HepG2 (cell line): ENCODE data around the gene TMTC1. TPM values are rescaled to one million over a fixed set of nuclear protein-coding genes. Genes with fewer than 3 reads are reported as not detected.

Source experiments
- ATAC-seq: fragments of 200-7000 bp; cut with Tn5 transposase; 3 replicates; pipeline ENCODE4 v1.9.1; 2020; ENCODE audit warnings: mild to moderate bottlenecking, moderate library complexity
- BruUV-seq: library from RNA; stranded (reverse); fragments of 400-500 nt; replicated peaks from 2 replicates; lab custom pipeline; 2021; lab: Mats Ljungman, UMichigan
- CTCF ChIA-PET: fragments of 300-600 bp; formaldehyde crosslinking; extraction: SDS; loops from one replicate; lab custom pipeline; 2021; ENCODE audit warnings: low total read pairs, inconsistent platforms, low intra/inter-chr PET ratio; lab: Yijun Ruan, JAX
- POLR2A ChIA-PET: fragments of 350-600 bp; sonication (Branson Sonifier 250); formaldehyde crosslinking; loops from one replicate; lab custom pipeline; 2020; ENCODE audit warnings: antibody characterized with exemption, inconsistent platforms; lab: Yijun Ruan, JAX
- DNase-seq: peaks from one replicate; pipeline ENCODE4 v3.0.0-alpha.2; 2015; ENCODE audit warnings: low spot score
- FAIRE-seq: peaks from 3 replicates; lab custom pipeline; 2011; peaks lifted over from hg19 to GRCh38; lab: Jason Lieb, UNC
- H2AFZ ChIP-seq: one replicate; pipeline ENCODE4 v1.6.1; 2011; ENCODE audit warnings: low read length, inconsistent platforms
- H3K27ac ChIP-seq: fragments of 300-600 bp; 3 replicates; pipeline ENCODE4 v1.8.0; 2011; ENCODE audit warnings: mixed run types, mild to moderate bottlenecking, mixed read lengths, low read length, inconsistent platforms; ENCODE audit not compliant: insufficient read depth; ENCODE audit errors: extremely low read length
- H3K27me3 ChIP-seq, 2 experiments: fragments of 200-600 bp in 1 of 2; 2 replicates in 1 of 2; 3 replicates in 1 of 2; pipeline versions ENCODE4 v1.6.0 to v1.8.0; 2011; ENCODE audit warnings: low read length in 2 of 2, mild to moderate bottlenecking in 2 of 2, moderate library complexity in 2 of 2, inconsistent platforms in 1 of 2; ENCODE audit not compliant: insufficient read depth in 2 of 2, control insufficient read depth in 1 of 2
- H3K36me3 ChIP-seq, 2 experiments: fragments of 200-600 bp in 1 of 2; replicated peaks in 1 of 2; 2 replicates in 1 of 2; 3 replicates in 1 of 2; pipeline versions ENCODE4 v1.5.1 to v1.8.0; 2011; ENCODE audit warnings: low read length in 2 of 2, inconsistent platforms in 1 of 2; ENCODE audit not compliant: insufficient read depth in 2 of 2, control insufficient read depth in 1 of 2
- H3K4me1 ChIP-seq: 2 replicates; pipeline ENCODE4 v1.5.1; 2012; ENCODE audit warnings: low read length, inconsistent platforms; ENCODE audit not compliant: insufficient read depth
- H3K4me2 ChIP-seq: 2 replicates; pipeline ENCODE4 v1.6.0; 2011; ENCODE audit warnings: low read depth, low read length, inconsistent platforms
- H3K4me3 ChIP-seq, 3 experiments: fragments of 200-600 bp in 1 of 3; sonication (generic), shearing (Covaris generic) in 1 of 3; replicated peaks in 1 of 3; 2 replicates each; pipeline ENCODE4 v1.5.1; 2011 to 2016; ENCODE audit warnings: low read length in 3 of 3, inconsistent platforms in 2 of 3, low read depth in 2 of 3, mild to moderate bottlenecking in 2 of 3, control low read depth in 1 of 3, mixed read lengths in 1 of 3; ENCODE audit not compliant: insufficient read depth in 1 of 3
- H3K79me2 ChIP-seq: one replicate; pipeline ENCODE4 v1.6.1; 2011; ENCODE audit warnings: low read length, inconsistent platforms; ENCODE audit not compliant: insufficient read depth
- H3K9ac ChIP-seq: 2 replicates; pipeline ENCODE4 v1.6.0; 2011; ENCODE audit warnings: mild to moderate bottlenecking, low read depth, low read length, inconsistent platforms; ENCODE audit not compliant: insufficient read depth
- H3K9me3 ChIP-seq: 2 replicates; pipeline ENCODE4 v1.5.1; 2012; ENCODE audit warnings: mild to moderate bottlenecking, low read length
- H4K20me1 ChIP-seq: 2 replicates; pipeline ENCODE4 v1.6.0; 2011; ENCODE audit warnings: inconsistent platforms, mild to moderate bottlenecking, low read length, moderate library complexity; ENCODE audit not compliant: insufficient read depth
- CBX2 ChIP-seq, 2 experiments: fragments of 200-600 bp in 1 of 2; sonication (generic); formaldehyde crosslinking in 1 of 2; IDR thresholded peaks; 2 replicates each; pipeline versions ENCODE4 v1.7.0 to v1.8.1; 2018 to 2022; ENCODE audit warnings: low read depth in 2 of 2, low read length in 1 of 2, mild to moderate bottlenecking in 1 of 2, missing genetic modification reagents in 1 of 2
- CC2D1A ChIP-seq: sonication (generic); formaldehyde crosslinking; IDR thresholded peaks from 2 replicates; pipeline ENCODE4 v1.8.1; 2023; ENCODE audit warnings: mild to moderate bottlenecking, missing genetic modification reagents
- CCDC6 ChIP-seq: sonication (generic); formaldehyde crosslinking; IDR thresholded peaks from 2 replicates; pipeline ENCODE4 v1.8.1; 2022; ENCODE audit warnings: mild to moderate bottlenecking, missing genetic modification reagents, moderate library complexity
- E2F5 ChIP-seq: sonication (generic); formaldehyde crosslinking; conservative IDR thresholded peaks from 2 replicates; pipeline ENCODE4 v1.4.0; 2020; ENCODE audit warnings: missing genetic modification reagents
- FOSL2 ChIP-seq: sonication (generic); formaldehyde crosslinking; IDR thresholded peaks from 2 replicates; pipeline ENCODE4 v1.4.0; 2020; ENCODE audit warnings: missing genetic modification reagents
- JARID2 ChIP-seq: sonication (generic); formaldehyde crosslinking; IDR thresholded peaks from 2 replicates; pipeline ENCODE4 v1.8.1; 2023; ENCODE audit warnings: missing genetic modification reagents, inconsistent platforms; ENCODE audit not compliant: insufficient replicate concordance
- MAFG ChIP-seq: sonication (generic); formaldehyde crosslinking; IDR thresholded peaks from 2 replicates; pipeline ENCODE4 v1.5.1; 2020; ENCODE audit warnings: mild to moderate bottlenecking, missing genetic modification reagents
- NFATC3 ChIP-seq: sonication (generic); formaldehyde crosslinking; IDR thresholded peaks from 2 replicates; pipeline ENCODE4 v1.5.1; 2020; ENCODE audit warnings: mild to moderate bottlenecking, missing genetic modification reagents
- POGZ ChIP-seq: sonication (generic); formaldehyde crosslinking; IDR thresholded peaks from 2 replicates; pipeline ENCODE4 v1.4.0; 2020; ENCODE audit warnings: mild to moderate bottlenecking, missing genetic modification reagents
- SALL1 ChIP-seq: sonication (generic); formaldehyde crosslinking; IDR thresholded peaks from 2 replicates; pipeline ENCODE4 v1.8.0; 2022; ENCODE audit warnings: mild to moderate bottlenecking, missing genetic modification reagents
- TCF7 ChIP-seq: sonication (generic); IDR thresholded peaks from 2 replicates; pipeline ENCODE4 v1.6.1; 2016; ENCODE audit warnings: antibody characterized with exemption, low read depth
- TEAD3 ChIP-seq: optimal IDR thresholded peaks from 2 replicates; pipeline ENCODE3; 2016; ENCODE audit warnings: borderline replicate concordance
- XRCC5 ChIP-seq: fragments of 200-400 bp; formaldehyde crosslinking; optimal IDR thresholded peaks from 2 replicates; pipeline ENCODE3; 2017; ENCODE audit warnings: mild to moderate bottlenecking, low read length
- ZBTB3 ChIP-seq: sonication (generic); formaldehyde crosslinking; IDR thresholded peaks from 2 replicates; pipeline ENCODE4 v1.4.0; 2020; ENCODE audit warnings: low read depth, mild to moderate bottlenecking, moderate library complexity, missing genetic modification reagents, borderline replicate concordance
- ZNF34 ChIP-seq: sonication (generic); formaldehyde crosslinking; IDR thresholded peaks from 2 replicates; pipeline ENCODE4 v1.4.0; 2020; ENCODE audit warnings: mild to moderate bottlenecking, missing genetic modification reagents, borderline replicate concordance
- ZNF552 ChIP-seq: sonication (generic); formaldehyde crosslinking; IDR thresholded peaks from 2 replicates; pipeline ENCODE4 v1.9.0; 2022; ENCODE audit warnings: missing genetic modification reagents, mild to moderate bottlenecking, borderline replicate concordance
- ZSCAN29 ChIP-seq: sonication (generic); formaldehyde crosslinking; conservative IDR thresholded peaks from 2 replicates; pipeline ENCODE4 v1.4.0; 2020; ENCODE audit warnings: mild to moderate bottlenecking, missing genetic modification reagents
- WGBS: methylation state at CpG from one replicate; pipeline ENCODE4 v1.1.6; 2017; ENCODE audit warnings: low lambda C conversion rate; 5-methylcytosine and 5-hydroxymethylcytosine counted together
- in situ Hi-C: cut with HindIII; loops from 2 replicates; pipeline ENCODE4 v1.10.0; 2017; ENCODE audit warnings: low pct_unique_long_range_greater_than_20kb; ENCODE audit not compliant: extremely low pct_ligation_motif_present
- intact Hi-C: fragments of 100-400 bp; cut with micrococcal nuclease; formaldehyde crosslinking; loops from one replicate; pipeline ENCODE4 v1.10.0; 2022; ENCODE audit not compliant: unreplicated experiment
- polyA plus RNA-seq, 8 experiments: library from polyadenylated mRNA; depleted of rRNA in 3 of 8; stranded (reverse) in 7 of 8; unstranded in 1 of 8; fragments of >200 nt; fragmentation: Illumina TruSeq in 4 of 8; extraction: Trizol in 4 of 8; gene quantifications; 2 replicates each; pipeline versions ENCODE4 v1.2.1 to v1.2.3, GENCODE V29; 2011 to 2016; ENCODE audit warnings: low read depth in 4 of 8, missing spikeins in 1 of 8, mixed read lengths in 1 of 8; ENCODE audit not compliant: insufficient read depth in 1 of 8
- total RNA-seq, 5 experiments: library from RNA; depleted of rRNA; stranded (reverse); fragments of >200 nt; fragmentation: Illumina TruSeq; extraction: Trizol; gene quantifications; 2 replicates each; pipeline ENCODE4 v1.2.3, GENCODE V29; 2016; ENCODE audit warnings: low read depth in 1 of 5

The TMTC1 gene
- total and polyA plus RNA-seq, 2 of the 13 experiments (the other 11 are each of a cell fraction or from before 2014, with no cell fraction given) = 0.69 to 1.8 TPM

- FAIRE-seq = no peak
- in situ Hi-C loops = no loop called here
- no TSS peak for BruUV-seq
- WGBS = 69% methylated on average over 2 of the region's 2 CpGs
- no peak for ATAC-seq
- Histone ChIP-seq H3K36me3 (no peaks in the 10 kb centered on the region), H3K9ac (no peak overlapping the region), H3K27me3 (no peaks in the 10 kb centered on the region), H3K4me2 (no peak overlapping the region)
- TF ChIP-seq NFATC3 (CRISPR knock-in tag) (no peak), E2F5 (CRISPR knock-in tag) (no peak), CCDC6 (CRISPR knock-in tag) (no peak), CC2D1A (CRISPR knock-in tag) (no peak), MAFG (CRISPR knock-in tag) (no peak), ZSCAN29 (no peak), ZBTB3 (CRISPR knock-in tag) (no peak), SALL1 (no peak), XRCC5 (no peak), POGZ (CRISPR knock-in tag) (no peak), JARID2 (no peak), ZNF552 (CRISPR knock-in tag) (no peak), TEAD3 (CRISPR knock-in tag) (no peak), FOSL2 (CRISPR knock-in tag) (no peak), ZNF34 (CRISPR knock-in tag) (no peak), CBX2 (IDR thresholded peaks at IDR 0.05; ENCODE audit: low read depth, low read length) (no peak), CBX2 (CRISPR knock-in tag; IDR thresholded peaks at IDR 0.05; ENCODE audit: low read depth) (no peak), TCF7 (no peak)
- TF ChIP-seq, all 625 proteins: peak for 0
- no peaks in the 10 kb centered on the region for H3K9me3 ChIP-seq
- H3K4me1 ChIP-seq = no peaks in the 10 kb centered on the region
- no peaks in the 10 kb centered on the region for H3K79me2 ChIP-seq
- ChIA-PET CTCF (no interaction called here), POLR2A (no interaction called here)
- DNase-seq = no peak
- H3K4me3 ChIP-seq = no peak overlapping the region
- no peaks in the 10 kb centered on the region for H4K20me1 ChIP-seq
- intact Hi-C loops = no loop called here
- H2AFZ ChIP-seq = no peak overlapping the region
- H3K27ac ChIP-seq = no peak overlapping the region
These were observed 274.8 kb downstream of the TMTC1 start for GRCh38 chr12:29508949-29509348.
